SH-SY5Y (cell line): ENCODE measurements around the gene KLHDC3.

Experiments used
- GATA2 ChIP-seq: IDR thresholded peaks from 2 replicates; pipeline ENCODE4 v1.6.1; 2011; ENCODE audit warnings: mild to moderate bottlenecking, low read depth, low read length
- GATA3 ChIP-seq: IDR thresholded peaks from 2 replicates; pipeline ENCODE4 v1.6.1; 2011; ENCODE audit warnings: low read depth, mild to moderate bottlenecking, low read length, moderate library complexity

DNA sequence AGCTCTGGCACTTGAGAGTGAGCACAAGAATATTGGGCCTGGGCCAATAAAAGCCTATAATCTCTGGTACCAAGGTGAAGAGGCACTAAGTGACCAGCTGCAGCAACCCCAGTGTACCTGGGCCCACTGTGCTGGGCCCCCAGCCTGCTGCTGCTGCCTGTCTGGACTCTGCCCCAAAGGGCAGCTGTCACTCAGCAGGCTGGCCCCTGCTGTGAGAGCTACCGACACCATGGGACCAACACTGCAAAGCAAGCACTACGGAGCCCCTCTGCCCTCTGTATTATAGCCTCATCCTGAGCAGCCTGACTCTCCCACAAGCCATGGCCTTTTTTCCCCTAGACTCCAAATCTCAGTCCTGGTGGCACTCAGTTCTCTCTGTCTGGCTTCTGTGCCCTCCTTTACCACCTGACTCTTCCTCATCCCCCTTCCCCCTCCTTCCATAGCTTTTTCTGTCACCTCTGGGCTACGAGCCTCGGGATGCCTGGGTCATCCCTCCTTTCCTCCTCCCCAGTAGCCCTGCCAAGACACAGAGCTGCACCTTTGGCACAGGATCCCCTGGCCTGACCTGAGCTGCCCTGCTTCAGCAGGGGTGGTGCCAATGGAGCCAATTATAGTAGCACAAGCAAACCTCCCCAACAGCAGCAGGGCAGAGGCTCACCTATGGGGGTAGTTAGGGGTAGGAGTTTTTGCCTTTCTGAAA lies 21.6 kb downstream of the KLHDC3 start:
- no peak for TF ChIP-seq GATA2
- no peak for TF ChIP-seq GATA3
